RPMI8226 (cell line): Measurements from ENCODE around the gene MOB3C.

Source experiments
- DNase-seq: peaks from one replicate; pipeline ENCODE4 v3.0.0-alpha.2; 2015

MOB3C gene

DNA sequence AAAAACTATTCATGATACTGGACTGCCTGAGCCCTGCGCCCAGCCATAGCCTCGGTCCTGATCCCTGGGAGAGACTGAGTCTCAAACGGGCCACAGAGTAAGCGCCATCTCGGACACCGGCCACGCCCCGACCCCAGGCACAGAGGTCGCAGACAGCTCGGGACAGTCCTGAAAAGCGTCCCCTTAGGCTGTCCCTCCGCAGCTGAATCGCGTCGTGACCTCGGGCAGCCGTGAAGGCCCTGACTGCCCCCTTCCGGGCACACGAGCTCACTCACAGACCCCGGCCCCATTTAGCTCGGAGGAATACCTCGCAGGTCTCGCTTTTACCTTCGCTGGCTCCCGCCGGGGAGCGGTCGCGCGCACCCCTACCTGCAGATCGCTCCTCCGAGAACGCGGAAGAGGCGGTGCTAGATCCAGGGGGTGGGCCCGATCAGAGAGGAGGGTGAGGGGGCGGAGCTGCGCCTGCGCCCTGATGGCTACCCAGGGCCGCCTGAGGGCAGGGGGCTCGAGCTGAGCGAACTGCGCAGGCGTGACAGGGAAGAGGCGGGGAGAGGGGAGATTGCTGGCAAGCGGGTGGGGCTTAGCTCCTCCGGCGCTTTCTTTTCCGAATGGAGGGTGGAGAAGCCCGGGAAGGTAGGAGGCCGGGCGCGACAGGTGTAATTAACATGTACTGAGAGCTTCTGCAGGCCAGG lies 12.6 kb downstream of the MOB3C start, which contains the start of gene MKNK1:
Gene MKNK1, minus strand, starts transcription at position 411 of the 692 bp plus-strand sequence. CDS start 20,941 bp downstream, outside the sequence.
- DNase-seq, result peak; percentile 100

DNA sequence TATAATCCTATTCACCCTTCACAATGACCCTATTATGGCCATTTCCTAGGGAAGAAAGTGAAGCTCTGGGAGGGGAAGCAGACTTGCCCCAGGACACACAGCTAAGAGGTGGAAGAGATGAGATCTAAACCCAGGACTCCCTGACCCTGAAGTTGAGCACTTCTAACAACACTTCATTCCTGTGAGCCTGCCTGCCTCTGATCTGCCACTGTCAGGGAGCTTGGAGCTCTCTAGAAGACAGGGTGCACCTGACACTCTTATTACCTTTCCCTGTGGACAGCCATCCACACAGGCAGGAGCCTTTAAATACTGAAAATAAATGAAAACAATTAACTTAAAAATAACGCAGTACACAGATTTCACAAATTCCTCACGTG lies 13.1 kb downstream of the MOB3C start:
- no peak for DNase-seq

DNA sequence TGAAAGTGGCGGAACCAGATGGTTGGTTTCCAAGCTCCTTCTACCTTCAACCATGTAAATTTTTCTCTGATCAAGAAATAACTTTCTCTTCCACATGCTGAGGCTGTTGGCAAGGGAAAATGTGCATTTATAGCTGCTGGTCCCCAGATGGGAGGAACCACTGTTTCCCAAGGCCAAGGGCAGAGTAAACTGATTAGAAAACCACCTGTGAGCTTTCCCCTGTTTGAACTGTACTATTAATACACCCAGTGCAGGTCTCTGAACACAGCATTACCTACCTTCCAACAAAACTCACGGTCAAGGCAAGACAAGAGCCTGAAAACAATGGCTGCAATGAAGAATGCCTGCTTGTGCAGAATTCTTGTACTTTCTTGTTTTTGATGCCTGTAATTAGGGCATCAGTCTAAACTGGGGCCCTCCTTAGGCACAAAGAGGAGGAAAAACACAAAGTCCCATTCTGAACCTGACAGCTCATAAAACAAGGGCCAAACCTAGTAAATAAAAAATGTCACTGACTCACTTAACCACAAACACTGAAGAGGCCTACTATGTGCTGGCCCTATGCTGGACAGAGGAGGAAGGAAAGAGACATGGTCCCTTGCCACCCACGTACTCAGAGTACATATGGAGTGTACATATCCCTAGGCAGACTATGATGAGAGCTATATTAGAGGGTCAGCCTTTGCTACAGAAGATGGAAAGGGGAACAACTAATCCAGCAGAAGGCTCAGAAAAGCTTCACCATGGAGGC lies 15.2 kb downstream of the MOB3C start:
- no peak for DNase-seq

DNA sequence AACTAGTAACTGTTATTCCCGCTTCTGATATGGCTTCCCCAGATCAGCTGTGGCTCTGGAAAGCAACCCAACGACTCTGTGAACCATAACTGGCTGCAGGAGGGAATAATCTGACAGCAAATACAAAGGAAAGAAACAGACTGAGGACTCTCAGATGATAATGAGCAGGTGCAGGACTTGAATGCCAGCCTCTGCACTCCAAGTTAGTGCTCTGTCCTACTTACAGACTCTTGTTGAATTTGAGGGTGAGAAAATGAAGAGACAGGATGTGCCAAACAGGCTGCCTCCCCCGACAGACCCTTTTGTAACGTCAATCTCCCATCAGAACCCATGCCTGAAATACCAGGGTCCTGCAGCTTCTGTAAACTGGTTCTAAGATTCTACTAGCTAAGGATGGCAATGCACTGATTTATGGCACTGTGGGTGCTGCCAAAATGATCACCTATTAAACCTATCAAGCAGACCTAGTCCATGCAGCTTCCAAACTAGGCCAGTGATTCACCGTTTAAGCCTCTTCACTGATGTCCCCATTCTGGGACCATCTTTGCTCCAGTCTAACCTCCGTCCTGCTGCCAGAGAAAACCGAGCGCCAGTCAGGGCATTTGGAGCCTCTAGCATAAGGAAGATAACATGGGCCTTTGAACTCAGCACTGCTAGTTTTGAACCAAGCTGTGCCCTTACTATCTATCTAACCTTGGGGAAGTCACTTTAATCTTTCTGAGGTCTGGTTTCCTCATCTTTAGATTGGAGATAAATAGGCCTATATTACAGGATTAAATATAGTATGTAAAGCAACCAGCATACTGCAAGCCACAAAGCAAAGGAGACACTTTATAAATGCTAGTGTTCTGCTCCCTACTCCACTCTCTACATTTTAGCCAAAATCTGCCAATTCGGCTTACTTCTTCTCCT lies 17.3 kb downstream of the MOB3C start:
- DNase-seq, result no peak

DNA sequence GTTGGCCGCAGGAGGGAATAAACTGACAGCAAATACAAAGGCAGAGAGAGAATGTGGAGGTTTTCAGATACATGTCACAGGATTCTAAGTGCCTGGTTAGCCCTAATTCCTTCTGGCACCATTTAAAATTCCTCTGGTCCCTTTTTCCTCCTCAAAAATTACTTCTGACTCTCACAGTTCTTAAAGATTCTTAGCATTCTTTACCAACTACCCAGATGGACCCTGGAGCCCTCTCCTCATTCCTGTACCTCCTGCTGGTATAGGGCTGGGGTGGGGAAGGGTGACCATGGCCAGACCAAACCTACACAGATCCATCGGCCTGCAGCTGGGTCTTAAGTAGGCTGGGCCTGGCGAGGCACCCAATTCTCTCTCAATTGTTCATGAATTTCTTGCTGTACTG lies 19.8 kb downstream of the MOB3C start:
- no peak for DNase-seq

DNA sequence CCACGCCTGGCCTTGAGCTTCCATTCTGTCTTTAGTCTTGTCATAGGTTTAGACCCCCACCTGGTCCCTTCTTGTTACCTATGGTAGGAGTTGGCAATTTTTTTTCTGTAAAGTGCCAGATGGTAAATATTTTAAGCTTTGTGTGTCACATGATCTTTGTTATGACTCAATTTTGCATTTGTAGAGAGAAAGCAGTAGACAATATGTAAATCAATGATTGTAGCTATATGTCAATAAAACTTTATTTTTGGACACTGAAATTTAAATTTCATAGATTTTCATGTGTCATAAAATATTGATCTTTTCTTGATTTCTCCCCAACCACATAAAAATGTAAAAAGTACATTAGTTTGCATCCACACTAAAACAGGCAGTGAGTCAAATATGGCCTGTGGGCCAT lies 20.6 kb downstream of the MOB3C start:
- no peak for DNase-seq

DNA sequence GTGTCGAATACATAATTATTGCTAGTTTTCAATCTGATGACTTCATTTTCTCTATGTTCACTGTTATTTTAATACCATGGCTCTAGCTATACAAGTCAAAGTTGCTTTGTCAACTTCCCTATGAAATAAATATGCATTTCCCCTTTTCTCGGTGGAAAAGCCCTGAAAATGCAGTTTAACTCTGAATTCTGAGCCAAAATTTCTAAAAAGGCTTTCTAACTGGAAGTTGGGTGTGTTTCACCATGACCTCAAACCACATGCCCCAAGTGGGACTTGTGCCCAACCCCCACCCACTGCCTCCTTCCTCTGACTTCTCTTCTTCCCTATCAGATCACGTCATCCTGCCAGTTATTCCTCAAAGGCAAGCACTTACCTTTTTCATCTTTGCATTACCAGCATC lies 21.5 kb downstream of the MOB3C start:
- DNase-seq, result peak; percentile 53

DNA sequence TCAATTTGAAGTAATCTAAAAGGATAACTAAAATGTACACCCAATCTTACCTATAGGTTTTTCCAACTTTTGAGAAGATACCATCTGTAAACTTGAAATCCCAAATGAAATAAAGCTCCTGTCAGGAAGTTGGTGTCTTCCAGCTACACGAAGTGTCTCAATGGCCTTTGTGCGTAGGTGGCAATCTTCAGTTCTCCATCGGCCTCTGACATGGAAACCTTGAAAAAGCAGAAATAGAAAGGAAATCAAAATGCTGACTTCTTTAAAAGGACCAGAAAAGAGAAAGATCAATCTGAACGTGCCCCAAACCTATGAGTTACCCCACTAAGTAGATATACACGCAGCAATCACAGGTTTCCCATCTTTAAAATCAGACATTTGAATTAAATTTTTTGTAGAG lies 22.5 kb downstream of the MOB3C start:
- DNase-seq, result no peak

DNA sequence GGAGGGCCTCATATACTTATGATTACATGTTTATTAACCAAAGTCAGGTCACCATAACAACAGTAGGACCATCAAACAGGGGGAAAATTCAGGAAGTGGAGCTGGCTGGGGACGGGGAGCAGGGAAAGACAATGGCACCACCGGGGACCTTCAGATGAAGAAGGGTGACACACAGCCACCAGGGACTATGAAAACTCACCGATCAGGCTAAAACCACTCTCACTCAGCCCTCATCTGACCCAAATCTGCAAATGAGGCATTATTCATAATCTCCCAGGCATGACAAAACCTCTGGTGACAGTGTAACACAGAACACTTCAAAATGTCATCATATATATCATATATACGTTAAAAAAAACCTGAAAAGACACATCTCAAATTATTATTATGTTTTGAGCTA lies 23.8 kb downstream of the MOB3C start:
- DNase-seq, result no peak

DNA sequence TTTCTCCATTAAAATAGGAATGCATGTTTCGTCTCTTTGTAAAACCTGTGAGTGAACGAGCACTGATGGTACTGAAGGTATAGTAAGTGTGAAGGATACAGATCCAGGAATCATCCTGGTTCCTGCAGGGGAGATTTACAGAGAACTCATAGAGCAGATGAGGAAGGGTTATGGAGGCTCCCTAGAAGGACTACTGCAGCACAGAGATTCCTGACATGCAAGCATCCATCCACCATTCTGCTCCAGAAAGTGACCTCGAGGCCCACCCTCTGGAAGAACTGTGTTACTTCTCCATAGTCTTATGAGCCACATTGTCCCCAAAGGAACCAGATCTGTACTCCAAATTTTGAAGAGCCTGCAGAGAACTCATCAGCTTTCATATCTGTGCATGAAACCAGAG lies 27.1 kb downstream of the MOB3C start:
- no peak for DNase-seq

DNA sequence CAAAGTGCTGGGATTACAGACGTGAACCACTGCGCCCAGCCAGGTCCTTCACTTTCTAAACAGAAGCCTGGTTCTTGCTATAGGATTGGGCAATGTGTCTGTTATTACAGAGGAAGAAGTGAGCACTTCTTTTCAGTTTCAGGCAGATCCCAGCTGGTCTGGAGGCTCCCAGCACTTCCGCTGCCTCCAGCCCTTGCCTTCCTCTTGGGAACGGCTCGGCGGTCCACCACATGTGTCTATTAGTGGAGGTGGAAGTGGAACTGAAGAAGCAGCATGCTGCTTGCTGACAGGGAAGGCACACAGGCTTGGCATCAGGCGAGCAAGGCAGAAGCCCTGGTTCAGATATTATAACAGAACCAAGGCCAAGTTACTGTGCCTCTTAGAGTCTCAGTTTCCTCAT lies 29.5 kb downstream of the MOB3C start:
- no peak for DNase-seq

DNA sequence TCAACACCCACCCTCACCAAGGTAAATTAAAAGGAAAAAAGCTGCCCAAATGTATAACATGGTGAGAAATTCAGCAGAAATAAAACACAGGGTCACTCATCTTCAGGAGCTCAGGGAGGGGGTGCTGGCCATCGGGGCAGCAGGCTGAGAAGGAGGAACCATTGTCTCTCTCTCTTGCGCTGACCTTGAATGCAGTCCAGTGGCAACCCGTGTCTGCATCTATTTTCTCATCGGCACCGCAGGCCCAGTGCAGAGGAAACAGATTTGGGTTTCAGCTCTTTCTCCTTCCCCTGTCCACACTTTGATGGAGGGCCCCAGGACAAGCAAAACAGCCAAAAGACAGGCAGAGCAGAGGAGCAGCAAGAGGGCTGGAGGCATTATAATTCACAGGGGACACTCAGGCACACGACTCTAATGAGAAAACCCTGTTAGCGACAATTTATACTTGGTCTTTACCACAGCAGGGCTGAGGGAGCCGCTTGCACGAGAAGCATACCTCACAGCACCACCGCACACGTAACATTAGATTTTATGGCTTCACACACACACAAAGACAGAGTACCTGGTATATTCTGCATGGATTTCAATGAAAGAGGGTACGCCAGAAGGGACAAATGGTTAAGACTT lies 31.2 kb downstream of the MOB3C start:
- DNase-seq, result no peak

DNA sequence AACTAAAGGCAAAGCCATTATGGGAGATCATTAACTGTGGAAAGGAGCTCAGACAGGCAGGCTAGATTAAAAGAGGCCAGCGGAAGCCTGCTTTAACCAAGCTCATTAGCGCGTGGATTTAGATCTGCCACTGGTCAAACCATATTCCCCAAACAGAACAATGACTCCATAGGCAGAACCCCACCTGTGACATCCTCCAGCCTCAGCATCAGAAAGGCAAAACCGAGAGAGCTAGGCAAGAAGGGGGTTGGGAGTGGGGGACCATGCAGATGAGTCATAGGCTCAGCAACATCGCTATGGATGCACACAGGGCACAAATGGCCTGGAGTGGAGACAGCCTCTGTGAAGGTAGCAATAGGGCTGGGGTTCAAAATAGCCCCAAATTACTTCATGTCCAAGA lies 33.1 kb downstream of the MOB3C start:
- DNase-seq, result no peak

DNA sequence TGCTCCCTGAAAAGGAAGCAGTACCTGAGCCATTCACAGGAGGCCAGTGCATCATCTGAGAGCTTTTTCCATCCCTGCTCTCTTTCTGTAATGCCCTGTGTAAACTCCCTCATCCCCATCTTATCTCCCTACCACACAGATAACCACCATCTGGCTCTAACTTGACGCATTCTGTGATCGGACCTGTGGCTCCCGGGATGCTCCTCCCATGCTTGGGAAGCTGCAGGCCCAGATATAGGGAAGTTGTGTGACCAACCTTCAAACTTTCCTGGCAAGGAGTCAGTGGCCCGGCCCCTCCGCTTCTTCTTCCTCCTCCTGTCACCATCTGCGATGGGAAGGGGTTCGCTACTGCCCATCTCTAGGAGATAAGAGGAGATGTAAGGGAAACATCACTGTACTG lies 33.6 kb downstream of the MOB3C start:
- no peak for DNase-seq

DNA sequence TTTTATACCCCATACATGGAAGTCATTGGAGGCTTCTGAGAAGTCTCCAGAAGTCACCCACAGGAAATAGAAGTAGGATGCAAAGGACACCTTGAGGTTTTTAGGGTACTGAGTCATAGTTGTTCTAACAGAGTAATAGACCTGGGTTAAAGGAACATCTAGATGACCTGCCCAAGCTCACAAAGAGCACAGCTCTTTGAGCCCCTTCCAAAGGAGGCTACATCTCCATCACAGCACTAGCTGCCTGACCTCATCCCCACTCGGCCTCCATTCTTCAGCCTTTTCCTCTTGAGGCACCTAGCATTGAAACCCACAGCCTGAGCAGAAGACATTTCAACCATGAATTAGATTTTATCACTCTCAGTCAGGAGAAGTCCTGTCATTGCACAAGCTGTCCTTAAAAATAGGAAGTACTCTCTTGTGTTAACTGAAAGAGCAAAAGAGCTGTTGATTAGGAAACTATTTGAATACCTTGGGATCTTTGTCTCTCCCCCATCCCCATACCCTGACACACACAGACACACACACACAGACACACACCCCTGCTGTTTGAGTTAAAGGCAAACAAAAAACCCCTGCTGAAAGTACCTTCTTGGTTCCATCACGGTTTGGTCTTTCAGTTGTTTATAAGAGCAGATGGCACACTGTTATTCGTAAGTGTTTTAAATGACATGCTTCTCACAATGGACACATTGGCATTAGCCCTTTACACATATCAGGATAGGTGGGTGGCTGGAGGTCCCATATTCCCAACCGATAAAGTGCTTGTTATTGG lies 34.7 kb downstream of the MOB3C start:
- DNase-seq, result no peak

DNA sequence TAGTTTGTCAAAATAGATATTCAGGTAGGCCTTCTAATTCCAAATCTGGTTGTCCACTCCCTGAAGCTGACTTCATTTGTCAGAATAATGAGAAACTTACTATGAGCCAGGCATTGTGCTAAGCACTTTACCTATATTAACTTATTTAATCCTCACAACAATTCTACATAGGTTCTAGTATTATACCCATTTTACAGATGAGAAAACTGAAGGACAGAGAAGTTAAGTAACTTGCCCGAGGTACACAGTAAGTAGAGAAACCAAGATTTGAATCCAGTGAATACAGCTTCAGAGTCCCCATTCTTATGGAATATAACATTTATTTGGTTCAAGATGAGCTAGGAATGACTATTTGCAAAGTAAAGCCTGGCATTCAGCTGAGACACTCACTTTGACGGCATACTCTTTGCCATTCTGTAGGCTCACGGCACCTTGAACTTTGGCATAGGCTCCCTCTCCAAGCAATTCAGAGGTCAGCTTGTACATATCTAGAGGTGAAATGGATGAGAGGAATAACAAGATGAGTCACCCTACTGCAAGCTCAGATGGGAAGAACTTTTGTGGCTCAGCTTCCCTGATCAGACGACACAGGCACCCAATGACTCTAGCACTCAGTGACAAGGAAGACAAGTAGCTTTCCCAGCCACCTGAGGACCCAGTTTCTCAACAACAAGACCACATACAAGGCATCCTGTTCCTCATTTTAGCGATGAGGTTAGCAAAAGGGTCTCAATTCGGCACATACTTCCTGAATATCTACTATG lies 36.3 kb downstream of the MOB3C start:
- no peak for DNase-seq

DNA sequence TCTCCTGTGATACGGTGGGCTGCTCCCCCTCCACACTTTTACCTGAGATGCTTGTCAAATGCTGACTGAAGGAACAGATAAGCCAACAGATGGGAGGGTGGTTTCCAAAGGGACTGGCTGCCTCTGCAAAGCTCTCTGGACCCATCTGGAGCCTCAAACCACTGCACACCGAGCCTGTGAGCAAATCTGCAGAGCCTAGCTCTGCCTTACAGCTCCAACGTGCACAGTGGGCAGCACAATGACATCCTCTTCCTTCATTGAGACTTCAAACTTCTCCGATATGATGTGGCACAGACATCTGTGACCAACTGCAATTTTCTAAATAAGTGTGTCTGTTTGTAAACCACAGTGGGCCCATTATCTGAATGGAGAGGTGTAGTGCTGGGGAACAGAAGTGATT lies 38.9 kb downstream of the MOB3C start:
- DNase-seq, result no peak

DNA sequence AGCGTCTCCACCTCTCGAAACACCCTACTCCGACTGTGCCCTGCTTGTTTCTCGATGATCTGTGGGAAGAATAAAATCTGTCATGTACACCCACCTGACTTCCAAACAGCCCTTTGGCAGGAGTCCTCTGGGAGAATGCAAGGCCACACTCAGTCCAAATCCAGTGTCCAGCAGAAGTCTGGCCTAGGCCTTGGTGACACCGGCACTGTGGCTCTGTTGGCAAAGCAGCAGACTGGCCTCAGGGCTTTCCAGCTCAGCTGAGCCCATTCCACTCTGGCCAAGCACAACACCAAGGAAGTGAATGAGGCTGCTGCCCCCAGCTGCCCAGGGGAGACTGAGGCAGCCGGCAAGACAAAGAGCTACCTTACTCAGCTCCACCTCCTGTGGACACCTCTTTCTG lies 40.0 kb downstream of the MOB3C start:
- no peak for DNase-seq

DNA sequence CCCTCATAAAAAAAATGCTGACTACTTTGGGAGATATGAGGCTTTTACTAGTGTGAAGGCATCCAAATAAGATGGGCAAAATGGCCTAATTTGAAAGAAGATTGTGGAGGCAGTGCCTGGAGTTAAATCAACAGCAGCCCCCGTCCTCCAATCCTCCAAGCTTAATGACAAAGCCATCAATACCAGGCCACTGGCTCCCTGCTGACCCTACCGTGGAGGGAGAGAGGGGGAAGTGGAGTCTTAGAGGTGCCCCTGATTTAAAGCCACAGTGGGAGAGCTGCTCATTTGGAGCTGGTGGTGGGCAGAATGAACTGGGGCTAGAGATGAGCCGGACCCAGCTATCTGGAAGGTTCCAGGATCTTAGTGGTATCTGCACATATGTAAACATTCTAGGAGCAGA lies 40.8 kb downstream of the MOB3C start:
- no peak for DNase-seq

DNA sequence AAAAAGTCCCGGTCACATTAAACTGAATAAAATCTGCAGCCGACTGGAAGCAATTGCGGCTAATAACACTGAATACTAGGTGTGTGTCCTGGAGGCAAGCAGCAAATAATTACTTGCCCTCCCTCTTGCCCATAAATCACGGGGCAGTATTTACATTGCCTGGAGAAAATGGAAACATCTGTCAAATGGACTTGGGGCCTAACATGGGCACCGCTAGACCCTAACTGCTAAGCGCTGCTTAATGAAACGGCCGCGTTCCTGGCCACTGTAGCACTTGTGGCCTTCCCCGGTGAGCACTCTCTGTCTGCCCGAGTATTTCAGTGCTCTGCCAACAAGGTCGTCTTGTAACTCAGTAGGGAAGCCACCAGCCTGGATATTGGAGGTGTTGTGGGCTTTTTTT lies 41.3 kb downstream of the MOB3C start:
- no peak for DNase-seq

DNA sequence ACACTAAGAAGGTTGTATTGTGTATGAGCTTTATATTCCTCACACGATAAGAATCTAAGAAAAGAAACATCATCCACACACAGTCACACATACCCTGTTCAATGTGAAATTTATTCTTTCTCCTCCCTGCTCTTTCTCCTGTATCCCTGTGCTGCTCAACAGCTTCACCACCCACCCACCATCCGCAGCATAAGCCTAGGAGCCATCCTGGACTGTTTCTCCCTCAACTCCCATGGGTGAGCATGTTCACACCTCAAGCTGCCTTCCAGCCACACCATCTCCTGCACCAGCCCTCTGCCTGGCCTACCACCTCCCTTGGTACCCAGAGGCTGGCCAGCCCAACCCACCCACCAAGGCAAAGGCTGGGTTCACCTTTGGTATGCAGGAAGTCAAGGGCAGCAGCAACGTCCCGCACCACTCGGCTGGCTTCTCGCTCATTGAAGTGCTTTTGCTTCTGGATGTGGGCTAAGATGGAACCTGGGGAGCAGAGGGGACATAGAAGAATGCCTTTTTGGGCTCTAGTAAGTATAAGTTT lies 44.9 kb downstream of the MOB3C start:
- DNase-seq, result no peak
